ENCODE measurements around the gene TEX264. TPM values are rescaled to one million over a fixed set of nuclear protein-coding genes. Genes with fewer than 3 reads are reported as not detected.

TEX264 gene
- total RNA-seq, 2 experiments from 2014 or later, result 49.3 to 49.8 TPM

DNA sequence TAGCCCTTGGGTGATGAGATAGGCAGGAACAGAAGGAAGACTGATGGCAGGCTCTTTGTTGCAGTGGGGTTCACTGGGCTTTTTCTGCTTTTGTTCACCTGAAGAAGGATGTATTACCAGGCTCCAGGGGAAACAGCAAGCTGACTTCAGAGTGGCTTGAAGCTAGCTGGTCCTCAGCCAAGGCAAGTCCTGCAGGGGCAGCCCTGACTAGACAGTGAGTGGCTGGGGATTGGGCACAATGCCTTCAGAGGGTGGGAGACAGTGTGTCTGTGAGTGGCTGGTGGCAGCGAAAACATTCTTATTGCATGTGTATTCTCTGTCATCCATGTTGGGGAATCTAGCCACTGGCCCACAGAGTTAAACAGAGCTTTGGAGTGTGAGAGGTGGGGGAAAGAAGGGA, 2.3 kb upstream of the TEX264 start:
- DNase-seq (no peak), ATAC-seq (ENCODE audit: low read depth) (no peak)
- Mint-ChIP-seq H3K4me3 (no peak overlapping the region), H3K36me3 (peaks cover 6% of the 10 kb centered on the region), H3K9me3 (no peaks in the 10 kb centered on the region), H3K4me1 (peaks cover 35% of the 10 kb centered on the region), H3K27me3 (no peaks in the 10 kb centered on the region), H3K27ac (peak overlapping the region; percentile 5)
- POLR2A ChIA-PET, result interaction anchor here (0.9 to 7.2 kb wide), 2 partner anchors 169 to 1057 kb away, joined by 4 to 110 read pairs; partner anchors contain the start of genes CISH and DCAF1

DNA sequence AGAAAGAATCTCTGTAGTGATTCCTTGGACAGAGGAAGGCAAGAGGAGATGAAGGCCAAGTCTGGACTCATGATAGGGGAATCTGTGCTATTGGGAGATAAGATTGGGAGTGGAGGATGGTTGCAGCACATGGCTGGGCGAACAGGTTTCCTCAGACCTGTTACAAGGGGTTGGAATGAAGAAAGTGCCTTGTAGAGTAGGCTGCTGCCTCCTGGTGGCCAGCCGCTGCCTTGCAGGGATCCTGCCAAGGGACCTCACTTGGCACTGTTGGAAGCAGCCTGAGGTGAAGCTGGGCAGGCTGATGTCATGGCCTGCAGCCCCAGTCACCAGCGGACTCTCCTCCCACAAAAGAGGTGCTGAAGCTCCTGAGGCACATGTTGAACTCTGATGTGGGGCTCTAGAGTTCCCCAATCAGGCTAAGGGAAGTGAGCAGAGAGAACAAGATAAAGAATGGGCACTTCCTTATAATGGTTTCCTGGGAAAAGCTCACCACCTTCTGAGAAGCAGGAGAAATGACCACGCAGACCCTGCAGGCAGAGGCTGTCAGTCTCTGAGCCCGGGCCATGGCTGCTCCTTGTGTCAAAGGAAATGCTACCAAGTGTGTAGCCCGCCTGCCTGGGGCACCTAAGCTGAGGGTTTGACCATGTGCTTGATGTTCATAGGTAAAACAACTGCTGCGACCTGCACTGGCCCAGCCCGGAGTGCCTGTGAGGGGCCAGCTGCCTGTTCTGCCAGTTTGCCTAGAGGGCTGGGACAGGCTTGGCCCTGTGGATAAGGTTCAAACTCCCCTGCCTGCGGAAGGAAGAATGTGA, 1.6 kb upstream of the TEX264 start:
- Mint-ChIP-seq H3K36me3 (peaks cover 8% of the 10 kb centered on the region), H3K4me3 (peak overlapping the region; percentile 79), H3K4me1 (peaks cover 40% of the 10 kb centered on the region), H3K9me3 (no peaks in the 10 kb centered on the region), H3K27ac (peak overlapping the region; percentile 75), H3K27me3 (no peaks in the 10 kb centered on the region)
- DNase-seq (peak; percentile 85), ATAC-seq (ENCODE audit: low read depth) (peak; percentile 7)
- POLR2A ChIA-PET, result interaction anchor here (0.5 to 7.2 kb wide), 9 partner anchors 10 to 1058 kb away, joined by 3 to 110 read pairs (median 4); partner anchors contain the start of genes CISH and DCAF1

- H3K4me1 Mint-ChIP-seq, result peaks cover 47% of the 10 kb centered on the region
- peaks cover 13% of the 10 kb centered on the region for H3K36me3 Mint-ChIP-seq
- H3K4me3 Mint-ChIP-seq, result peak overlapping the region; percentile 79
- DNase-seq, result no peak
- no peaks in the 10 kb centered on the region for H3K9me3 Mint-ChIP-seq
- no peak for ATAC-seq (ENCODE audit: low read depth)
- peak overlapping the region; percentile 57 for H3K27ac Mint-ChIP-seq
- POLR2A ChIA-PET, result interaction anchor here (0.5 to 7.2 kb wide), 9 partner anchors 11 to 280 kb away, joined by 3 to 110 read pairs (median 4); partner anchors contain the start of gene DCAF1
- H3K27me3 Mint-ChIP-seq, result no peaks in the 10 kb centered on the region
These were observed 814 bp upstream of the TEX264 start for GRCh38 chr3:51670053-51670822.

DNA sequence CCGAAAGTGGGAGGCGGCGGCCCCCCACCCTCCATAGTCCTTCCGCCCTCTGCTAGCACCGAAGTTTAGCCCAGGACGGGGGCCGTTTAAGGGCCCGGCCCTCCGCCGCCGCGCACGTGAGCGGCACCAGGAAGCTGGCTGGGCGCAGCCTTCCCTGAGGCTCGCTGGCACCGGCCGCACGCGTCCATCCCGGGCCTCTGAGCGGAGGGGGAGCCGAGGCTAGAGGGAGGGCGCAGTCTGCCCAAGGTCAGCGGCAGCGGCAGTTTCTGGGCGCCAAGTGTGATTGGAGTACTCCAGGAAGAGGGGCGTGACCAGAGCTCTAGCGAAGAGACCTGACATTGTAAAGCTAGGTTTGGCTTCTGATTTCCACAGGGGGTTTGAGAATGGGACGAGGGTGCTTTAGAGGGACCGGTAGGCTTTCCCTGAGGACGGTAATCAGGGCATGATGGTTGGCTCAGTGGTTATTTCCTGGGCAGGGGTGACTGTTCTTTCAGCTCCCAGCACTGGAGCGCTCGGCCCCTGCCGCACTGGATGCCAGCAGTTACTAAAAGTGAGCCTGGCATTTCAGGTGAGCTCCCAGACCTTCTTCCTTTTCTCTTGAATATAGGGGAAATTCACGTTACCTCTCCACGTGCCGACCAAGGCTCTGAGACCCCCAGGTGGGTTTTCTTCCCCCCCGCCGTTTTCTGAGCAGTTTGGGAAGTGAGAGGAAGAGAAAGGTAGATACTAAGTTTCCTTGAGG, 853 bp downstream of the TEX264 start:
- POLR2A ChIA-PET, result interaction anchor here (0.6 to 7.2 kb wide), 11 partner anchors 9 to 1062 kb away, joined by 3 to 110 read pairs (median 3); partner anchors contain the start of genes DCAF1 and MANF
- DNase-seq (peak; percentile 81), ATAC-seq (ENCODE audit: low read depth) (peak; percentile 32)
- Mint-ChIP-seq H3K9me3 (no peaks in the 10 kb centered on the region), H3K36me3 (peaks cover 26% of the 10 kb centered on the region), H3K27ac (peak overlapping the region; percentile 90), H3K27me3 (no peaks in the 10 kb centered on the region), H3K4me1 (peaks cover 58% of the 10 kb centered on the region), H3K4me3 (peak overlapping the region; percentile 90)

DNA sequence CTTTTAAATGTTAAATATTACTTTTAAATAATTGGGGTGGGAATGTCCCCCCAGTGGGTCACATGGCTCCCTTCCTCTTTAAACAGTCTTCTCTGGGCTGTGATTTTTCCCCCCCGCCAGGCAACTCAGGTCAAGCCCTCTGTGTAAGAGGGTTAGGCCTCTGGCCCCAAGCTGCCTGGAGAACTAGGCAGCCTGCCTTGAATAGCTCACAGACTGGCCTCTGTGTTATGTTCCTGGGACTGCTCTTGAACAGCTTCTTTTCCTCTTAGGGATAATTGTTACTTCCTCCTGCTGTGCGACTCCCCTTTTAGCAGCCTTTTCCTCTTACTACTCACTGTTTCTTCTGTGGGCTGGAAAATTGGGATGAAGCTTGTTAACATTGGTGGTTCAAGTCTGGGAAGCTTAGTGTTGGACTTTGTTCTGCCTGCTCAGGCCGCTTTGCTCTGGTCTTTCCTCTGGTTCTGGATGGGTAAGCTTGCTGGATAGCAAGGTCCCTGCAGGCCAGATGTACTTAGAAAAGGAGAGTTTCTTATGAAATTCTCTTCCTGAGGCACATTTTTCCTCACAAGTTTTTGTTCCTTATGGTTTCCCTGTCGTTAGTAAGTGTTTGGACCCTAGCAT, 2.2 kb downstream of the TEX264 start:
- no peaks in the 10 kb centered on the region for H3K27me3 Mint-ChIP-seq
- POLR2A ChIA-PET, result interaction anchor here (1.4 to 7.2 kb wide), 4 partner anchors 8 to 1104 kb away, joined by 3 to 110 read pairs (median 44); partner anchors contain the start of genes DCAF1, HEMK1 and RAD54L2
- H3K9me3 Mint-ChIP-seq, result no peaks in the 10 kb centered on the region
- peaks cover 63% of the 10 kb centered on the region for H3K4me1 Mint-ChIP-seq
- DNase-seq (no peak), ATAC-seq (ENCODE audit: low read depth) (no peak)
- H3K4me3 Mint-ChIP-seq, result peak overlapping the region; percentile 75
- peak overlapping the region; percentile 68 for H3K27ac Mint-ChIP-seq
- peaks cover 32% of the 10 kb centered on the region for H3K36me3 Mint-ChIP-seq

- Mint-ChIP-seq H3K9me3 (no peaks in the 10 kb centered on the region), H3K4me3 (peak overlapping the region; percentile 48), H3K4me1 (peaks cover 66% of the 10 kb centered on the region), H3K36me3 (peaks cover 32% of the 10 kb centered on the region), H3K27me3 (no peaks in the 10 kb centered on the region), H3K27ac (no peak overlapping the region)
- no peak for ATAC-seq (ENCODE audit: low read depth)
- POLR2A ChIA-PET, result interaction anchor here (0.8 to 7.2 kb wide), 6 partner anchors 7 to 1105 kb away, joined by 3 to 110 read pairs (median 6); partner anchors contain the start of genes DCAF1, HEMK1 and RAD54L2
- peak; percentile 29 for DNase-seq
These were observed 3.0 kb downstream of the TEX264 start for GRCh38 chr3:51673802-51674654.

DNA sequence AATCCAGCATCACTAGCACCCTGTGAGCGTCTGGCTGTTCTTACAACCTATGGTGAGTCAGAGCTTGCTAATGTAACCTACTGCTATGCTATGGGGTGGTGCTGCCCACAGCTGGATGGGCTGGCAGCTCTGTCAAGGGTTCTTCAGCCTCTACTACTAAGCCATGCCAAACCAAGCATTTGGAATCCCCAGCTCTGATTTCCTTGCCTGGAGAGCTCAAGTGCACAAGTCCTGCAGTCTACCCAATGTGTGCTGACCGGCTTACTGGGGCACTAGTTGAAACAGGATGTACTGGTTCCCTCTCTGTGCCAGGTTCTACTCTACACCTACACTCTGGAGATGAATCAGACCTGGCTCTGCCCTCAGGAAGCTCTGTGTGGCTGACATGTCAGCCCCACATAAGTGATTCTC, 4.2 kb downstream of the TEX264 start:
- H3K4me3 Mint-ChIP-seq, result peak overlapping the region; percentile 17
- peak; percentile 24 for DNase-seq
- H3K4me1 Mint-ChIP-seq, result peaks cover 60% of the 10 kb centered on the region
- peak overlapping the region; percentile 79 for H3K27ac Mint-ChIP-seq
- peaks cover 32% of the 10 kb centered on the region for H3K36me3 Mint-ChIP-seq
- no peak for ATAC-seq (ENCODE audit: low read depth)
- POLR2A ChIA-PET, result interaction anchor here (0.8 to 7.2 kb wide), 4 partner anchors 9 to 302 kb away, joined by 3 to 110 read pairs (median 6); partner anchors contain the start of gene DCAF1
- no peaks in the 10 kb centered on the region for H3K9me3 Mint-ChIP-seq
- no peaks in the 10 kb centered on the region for H3K27me3 Mint-ChIP-seq

DNA sequence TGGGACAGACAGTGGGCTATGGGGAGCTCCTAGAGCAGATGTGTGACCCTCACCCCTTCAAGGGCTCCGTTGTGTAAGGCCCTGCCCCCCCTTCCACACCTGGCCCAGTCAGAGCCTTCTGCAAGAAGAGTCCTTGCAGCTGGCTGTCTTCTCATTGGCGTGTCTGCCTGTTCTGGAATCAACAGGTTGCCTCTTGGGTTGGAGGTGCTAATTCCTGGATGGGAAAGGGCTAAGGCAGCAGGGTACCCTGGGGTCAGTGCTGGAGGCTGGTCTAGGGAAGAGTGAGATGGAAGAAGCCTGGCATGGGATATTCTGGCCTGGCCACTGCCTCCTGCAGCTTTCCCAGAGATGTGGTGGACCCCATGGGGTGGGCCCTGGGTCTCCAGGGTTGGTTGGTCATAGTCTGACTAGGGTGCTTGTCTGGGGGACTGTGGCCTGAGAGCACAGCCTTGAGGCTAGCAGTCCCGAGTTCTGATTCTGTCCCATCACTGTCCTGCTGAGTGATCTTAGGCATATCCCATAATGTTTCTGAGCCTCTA, 5.1 kb downstream of the TEX264 start:
- Mint-ChIP-seq H3K27ac (peak overlapping the region; percentile 79), H3K4me1 (peaks cover 62% of the 10 kb centered on the region), H3K4me3 (peak overlapping the region; percentile 11), H3K27me3 (no peaks in the 10 kb centered on the region), H3K9me3 (no peaks in the 10 kb centered on the region), H3K36me3 (peaks cover 34% of the 10 kb centered on the region)
- ATAC-seq (ENCODE audit: low read depth) (no peak), DNase-seq (peak; percentile 19)
- POLR2A ChIA-PET, result interaction anchor here (0.6 to 1.9 kb wide), 3 partner anchors 8 to 166 kb away, joined by 3 to 6 read pairs (median 5); no protein-coding TSS in a partner anchor

- POLR2A ChIA-PET, result no interaction called here
- Mint-ChIP-seq H3K36me3 (peaks cover 35% of the 10 kb centered on the region), H3K9me3 (no peaks in the 10 kb centered on the region), H3K4me1 (peaks cover 73% of the 10 kb centered on the region), H3K4me3 (no peak overlapping the region), H3K27ac (peak overlapping the region; percentile 35), H3K27me3 (no peaks in the 10 kb centered on the region)
- DNase-seq (peak; percentile 19), ATAC-seq (ENCODE audit: low read depth) (no peak)
These were observed 6.3 kb downstream of the TEX264 start for GRCh38 chr3:51677358-51677757.

DNA sequence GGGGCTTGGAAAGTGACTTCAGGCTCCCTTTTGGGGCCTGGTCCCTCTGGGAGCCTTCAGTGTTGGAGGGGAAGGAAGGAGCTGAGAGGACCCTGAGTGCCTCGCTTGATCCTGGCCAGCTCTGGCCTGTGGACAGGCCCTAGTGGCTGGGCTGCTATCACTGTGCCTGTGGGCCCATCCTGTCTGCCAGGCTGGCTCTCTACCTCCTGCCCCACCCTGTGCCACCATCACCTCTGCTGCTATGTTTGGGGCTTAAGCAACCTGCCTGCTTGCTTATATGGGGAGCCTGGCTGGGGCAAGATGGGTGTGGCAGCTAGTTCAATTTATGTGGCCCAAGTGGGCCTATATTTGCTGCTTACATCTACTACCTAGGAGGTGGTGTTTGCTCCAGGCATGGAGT, 7.1 kb downstream of the TEX264 start:
- ATAC-seq (ENCODE audit: low read depth), result no peak
- Mint-ChIP-seq H3K27me3 (no peaks in the 10 kb centered on the region), H3K27ac (peak overlapping the region; percentile 45), H3K36me3 (peaks cover 33% of the 10 kb centered on the region), H3K9me3 (no peaks in the 10 kb centered on the region), H3K4me3 (no peak overlapping the region), H3K4me1 (peaks cover 68% of the 10 kb centered on the region)
- POLR2A ChIA-PET, result interaction anchor here (4.4 kb wide), 1 partner anchor 178 kb away, joined by 74 read pairs; the partner anchor contains the start of gene DCAF1
- no peak for DNase-seq

GRCh38 chr3:51678641-51679040, 7.6 kb downstream of the TEX264 start:
- POLR2A ChIA-PET, result interaction anchor here (4.4 kb wide), 1 partner anchor 178 kb away, joined by 74 read pairs; the partner anchor contains the start of gene DCAF1
- no peak overlapping the region for H3K4me3 Mint-ChIP-seq
- H3K9me3 Mint-ChIP-seq, result no peaks in the 10 kb centered on the region
- no peak for DNase-seq
- H3K36me3 Mint-ChIP-seq, result peaks cover 31% of the 10 kb centered on the region
- no peaks in the 10 kb centered on the region for H3K27me3 Mint-ChIP-seq
- no peak for ATAC-seq (ENCODE audit: low read depth)
- peaks cover 64% of the 10 kb centered on the region for H3K4me1 Mint-ChIP-seq
- peak overlapping the region; percentile 45 for H3K27ac Mint-ChIP-seq

All from activated naive CD8-positive, alpha-beta T cell treated with anti-CD3 and anti-CD28 coated beads, Interleukin-2, amount 10 ng/mL, durations not matched to agents 7 days and 5 days (primary cell).